Uterus (tissue), 4 donors: Measurements from ENCODE around the gene F12. TPM values are rescaled to one million over a fixed set of nuclear protein-coding genes. Genes with fewer than 3 reads are reported as not detected.

Experiments
- DNase-seq, 2 donors: peaks; one replicate each; pipeline ENCODE4 v3.0.0-alpha.2; 2019 to 2020
- H3K27ac ChIP-seq, 2 donors: fragments of 200-600 bp; sonication (generic); 1 replicate in 1 of 2; 2 replicates in 1 of 2; pipeline ENCODE4 v1.5.1; 2016 to 2018
- H3K27me3 ChIP-seq, 2 donors: fragments of 200-600 bp; sonication (generic); one replicate each; pipeline ENCODE4 v1.5.1; 2018 to 2019; ENCODE audit warnings: control low read depth in 1 of 2
- H3K36me3 ChIP-seq, 2 donors: fragments of 200-600 bp; sonication (generic); one replicate each; pipeline ENCODE4 v1.5.1; 2019; ENCODE audit warnings: control low read depth in 1 of 2
- H3K4me1 ChIP-seq, 2 donors: fragments of 200-600 bp; sonication (generic); one replicate each; pipeline ENCODE4 v1.5.1; 2018 to 2019; ENCODE audit warnings: control low read depth in 1 of 2
- H3K4me3 ChIP-seq, 2 donors: fragments of 200-600 bp; sonication (generic); 1 replicate in 1 of 2; 2 replicates in 1 of 2; pipeline ENCODE4 v1.5.1; 2018 to 2019; ENCODE audit warnings: mild to moderate bottlenecking in 1 of 2
- H3K9me3 ChIP-seq, 2 donors: fragments of 200-600 bp; sonication (generic); one replicate each; pipeline ENCODE4 v1.5.1; 2019; ENCODE audit warnings: control low read depth in 1 of 2
- POLR2A ChIP-seq, 2 donors: fragments of 450-650 bp; IDR thresholded peaks; one replicate each; pipeline ENCODE4 v1.6.1; 2016; ENCODE audit warnings: antibody characterized with exemption in 2 of 2, mild to moderate bottlenecking in 1 of 2, moderate library complexity in 1 of 2
- intact Hi-C: fragments of 100-400 bp; cut with DNase I; formaldehyde crosslinking; loops from one replicate; pipeline ENCODE4 v1.15.1; 2023; ENCODE audit warnings: low total_unique reads
- total RNA-seq, 4 donors: library from RNA; depleted of rRNA in 3 of 4; stranded (reverse); fragments of >200 nt in 3 of 4; gene quantifications; one replicate each; pipeline versions ENCODE4 v1.1.0 to v1.2.4, GENCODE V29; 2014 to 2023
- TF ChIP-seq, protein P1 (sequence below), 4 experiments: fragments of 200-600 bp in 2 of 4; fragments of 450-650 bp in 2 of 4; sonication (generic) in 2 of 4; IDR thresholded peaks; one replicate each; pipeline ENCODE4 v1.5.1; 2016 to 2019; ENCODE audit warnings: antibody characterized with exemption in 4 of 4, mild to moderate bottlenecking in 2 of 4, moderate library complexity in 1 of 4
- donor health status: DM: yes; HTN: yes; CAD: no.

Gene F12
- total RNA-seq, 4 donors from 2014 or later = 7.6 TPM; not detected in 3

DNA sequence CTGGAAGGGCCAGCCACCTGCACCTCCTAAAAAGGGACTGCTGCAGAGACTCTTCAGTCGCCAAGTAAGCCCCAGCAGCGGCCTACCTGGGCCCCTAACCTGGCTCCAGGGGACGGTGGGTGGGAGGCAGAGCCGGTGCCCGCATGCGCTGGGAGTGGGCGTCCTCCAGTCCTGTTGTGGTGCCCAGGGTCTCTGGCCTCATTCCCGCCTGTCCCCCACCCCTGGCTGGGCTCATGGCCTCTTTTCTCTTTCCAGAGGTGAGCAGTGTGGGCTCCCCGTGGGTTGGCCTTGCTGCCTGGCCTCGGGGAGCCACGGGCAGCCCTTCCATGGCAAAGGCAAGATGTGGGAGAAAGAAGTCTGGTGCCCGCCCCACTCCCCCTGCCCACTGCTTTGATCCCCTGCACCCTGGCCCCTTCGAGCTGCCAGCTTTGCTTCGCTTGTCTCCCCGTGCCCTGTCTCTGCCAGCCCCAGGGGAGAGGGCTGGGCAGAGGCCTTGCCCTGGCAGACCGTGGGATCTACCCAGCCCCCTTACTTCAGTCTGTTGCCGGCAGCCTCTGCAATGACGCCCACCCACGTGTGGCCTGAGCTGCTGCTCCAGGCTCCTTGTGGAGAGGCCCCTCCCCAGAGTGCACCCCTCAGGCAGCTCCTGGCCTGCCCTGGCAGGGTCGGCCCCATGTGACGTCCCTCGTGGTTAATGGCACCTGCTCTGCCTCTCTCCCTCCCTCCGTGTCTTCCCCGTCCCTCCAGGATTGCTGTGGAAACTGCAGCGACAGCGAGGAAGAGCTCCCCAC, 31.8 kb upstream of the F12 start:
- no peak overlapping the region for H3K27ac ChIP-seq
- no peak overlapping the region for H3K4me3 ChIP-seq
- no peaks in the 10 kb centered on the region for H3K27me3 ChIP-seq
- no peak for DNase-seq
- TF ChIP-seq POLR2A (IDR thresholded peaks at IDR 0.05) = no peak
- TF ChIP-seq, protein P1, sequence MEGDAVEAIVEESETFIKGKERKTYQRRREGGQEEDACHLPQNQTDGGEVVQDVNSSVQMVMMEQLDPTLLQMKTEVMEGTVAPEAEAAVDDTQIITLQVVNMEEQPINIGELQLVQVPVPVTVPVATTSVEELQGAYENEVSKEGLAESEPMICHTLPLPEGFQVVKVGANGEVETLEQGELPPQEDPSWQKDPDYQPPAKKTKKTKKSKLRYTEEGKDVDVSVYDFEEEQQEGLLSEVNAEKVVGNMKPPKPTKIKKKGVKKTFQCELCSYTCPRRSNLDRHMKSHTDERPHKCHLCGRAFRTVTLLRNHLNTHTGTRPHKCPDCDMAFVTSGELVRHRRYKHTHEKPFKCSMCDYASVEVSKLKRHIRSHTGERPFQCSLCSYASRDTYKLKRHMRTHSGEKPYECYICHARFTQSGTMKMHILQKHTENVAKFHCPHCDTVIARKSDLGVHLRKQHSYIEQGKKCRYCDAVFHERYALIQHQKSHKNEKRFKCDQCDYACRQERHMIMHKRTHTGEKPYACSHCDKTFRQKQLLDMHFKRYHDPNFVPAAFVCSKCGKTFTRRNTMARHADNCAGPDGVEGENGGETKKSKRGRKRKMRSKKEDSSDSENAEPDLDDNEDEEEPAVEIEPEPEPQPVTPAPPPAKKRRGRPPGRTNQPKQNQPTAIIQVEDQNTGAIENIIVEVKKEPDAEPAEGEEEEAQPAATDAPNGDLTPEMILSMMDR (IDR thresholded peaks at IDR 0.05) = no peak
- intact Hi-C loops = no loop called here
- H3K4me1 ChIP-seq = peaks cover 0 to 4% of the 10 kb centered on the region in 2 donors
- no peaks in the 10 kb centered on the region for H3K36me3 ChIP-seq
- H3K9me3 ChIP-seq = no peaks in the 10 kb centered on the region

DNA sequence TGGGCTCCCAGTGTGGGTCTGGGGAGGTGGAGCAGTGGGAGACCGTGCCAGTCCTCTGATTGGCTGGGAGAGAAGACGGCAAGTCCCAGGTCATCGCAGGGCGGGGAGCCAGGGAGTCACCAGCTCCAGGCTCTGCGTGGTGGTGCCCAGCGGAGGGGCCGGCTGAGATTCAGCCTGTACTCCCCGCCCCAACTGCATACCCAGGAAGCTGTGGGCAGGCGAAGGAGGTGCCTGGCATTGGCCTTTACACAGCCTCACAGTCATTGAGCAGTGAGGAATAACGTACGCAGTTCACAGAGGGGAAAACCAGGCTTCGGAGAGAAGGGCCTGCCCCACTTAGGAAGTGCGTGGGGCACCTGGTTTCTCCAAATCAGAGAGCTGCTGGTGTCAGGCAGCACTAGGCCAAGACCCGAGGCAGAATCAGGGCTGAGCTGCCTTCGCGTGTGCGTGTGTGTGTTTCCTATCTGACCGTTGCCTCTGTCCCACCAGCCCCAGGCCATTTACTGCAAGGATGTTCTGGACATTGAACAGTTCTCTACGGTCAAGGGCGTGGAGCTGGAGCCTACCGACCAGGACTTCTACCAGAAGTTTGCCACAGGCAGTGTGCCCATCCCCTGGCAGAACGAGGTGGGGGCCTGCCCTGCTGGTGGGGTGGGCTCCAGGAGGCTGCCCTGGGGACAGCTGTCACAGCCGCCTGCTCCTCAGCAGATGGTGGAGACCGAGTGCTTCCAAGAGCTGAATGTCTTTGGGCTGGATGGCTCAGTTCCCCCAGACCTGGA, 31.0 kb upstream of the F12 start:
- Histone ChIP-seq H3K27ac (no peak overlapping the region), H3K27me3 (no peaks in the 10 kb centered on the region), H3K4me1 (no peaks in the 10 kb centered on the region), H3K4me3 (no peak overlapping the region), H3K9me3 (no peaks in the 10 kb centered on the region), H3K36me3 (no peaks in the 10 kb centered on the region)
- intact Hi-C loops = no loop called here
- TF ChIP-seq, protein P1 (IDR thresholded peaks at IDR 0.05) = no peak
- TF ChIP-seq POLR2A (IDR thresholded peaks at IDR 0.05) = no peak
- DNase-seq = no peak

DNA sequence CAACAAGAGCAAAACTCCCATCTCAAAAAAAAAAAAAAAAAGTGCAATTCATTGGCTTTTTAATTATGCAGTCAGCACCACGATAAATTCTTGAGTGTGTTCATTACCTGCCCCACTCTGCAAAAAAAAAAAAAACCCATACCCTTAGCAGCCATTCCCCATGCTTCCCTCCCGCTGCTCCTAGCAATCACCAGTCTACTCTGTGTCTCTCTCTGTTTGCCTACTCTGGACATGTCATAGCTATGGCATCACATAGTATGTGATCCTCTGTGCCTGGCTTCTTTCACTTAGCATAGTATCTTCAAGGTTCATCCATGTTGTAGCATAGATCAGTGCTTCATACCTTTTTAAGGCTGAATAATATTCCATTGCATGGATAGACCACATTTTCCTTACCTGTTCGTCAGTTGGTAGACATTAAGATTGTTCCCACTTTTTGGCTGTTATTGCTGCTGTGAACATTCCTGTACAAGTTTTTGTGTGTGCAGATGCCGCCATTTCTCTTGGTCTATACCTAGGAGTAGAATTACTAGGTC, 30.2 kb upstream of the F12 start:
- intact Hi-C loops = no loop called here
- Histone ChIP-seq H3K27me3 (no peaks in the 10 kb centered on the region), H3K27ac (no peak overlapping the region), H3K4me1 (no peaks in the 10 kb centered on the region), H3K9me3 (no peaks in the 10 kb centered on the region), H3K36me3 (no peaks in the 10 kb centered on the region), H3K4me3 (no peak overlapping the region)
- no peak for TF ChIP-seq POLR2A (IDR thresholded peaks at IDR 0.05)
- TF ChIP-seq, protein P1 (IDR thresholded peaks at IDR 0.05) = no peak
- DNase-seq = no peak

DNA sequence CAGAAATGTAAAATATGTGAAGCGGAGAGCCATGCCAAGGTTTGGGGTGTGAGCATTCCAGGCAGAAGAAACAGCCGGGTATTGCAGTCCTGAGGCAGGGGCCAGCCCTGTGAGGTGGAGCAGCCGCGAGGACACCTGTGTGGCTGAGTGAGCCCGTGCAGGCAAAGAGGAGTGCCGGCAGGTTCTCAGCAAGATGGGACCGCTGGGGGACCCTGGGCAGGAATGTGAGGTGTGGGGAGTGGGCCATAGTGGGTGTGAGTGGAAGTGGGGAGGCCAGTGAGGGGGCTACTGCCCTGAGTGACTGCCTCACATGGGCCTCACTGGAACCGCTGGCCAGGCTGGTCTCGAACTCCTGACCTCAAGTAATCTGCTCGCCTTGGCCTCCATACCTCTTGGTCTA, 29.1 kb upstream of the F12 start:
- Histone ChIP-seq H3K9me3 (no peaks in the 10 kb centered on the region), H3K36me3 (no peaks in the 10 kb centered on the region), H3K27ac (no peak overlapping the region), H3K27me3 (no peaks in the 10 kb centered on the region), H3K4me1 (no peaks in the 10 kb centered on the region), H3K4me3 (no peak overlapping the region)
- DNase-seq = no peak
- intact Hi-C loops = no loop called here
- TF ChIP-seq, protein P1 (IDR thresholded peaks at IDR 0.05) = no peak
- no peak for TF ChIP-seq POLR2A (IDR thresholded peaks at IDR 0.05)

DNA sequence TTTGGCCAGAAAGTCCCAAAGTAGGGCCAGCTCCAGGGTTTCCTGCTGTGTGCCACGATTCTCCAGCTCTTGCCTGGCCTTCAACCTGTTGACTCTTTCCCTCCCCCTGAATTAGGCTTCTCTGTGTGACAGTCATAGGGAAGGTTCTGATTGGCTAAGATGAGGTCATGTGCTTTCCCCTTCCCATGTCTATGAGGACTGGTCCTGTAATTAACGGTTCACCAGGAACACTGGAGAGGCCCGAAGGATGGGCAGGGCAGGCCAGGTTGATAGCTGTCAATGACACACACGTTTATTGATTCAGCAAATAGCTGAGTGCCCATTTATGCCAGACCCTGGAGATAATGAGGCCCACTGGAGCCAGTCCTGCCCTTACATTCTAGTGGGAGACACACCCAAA, 28.3 kb upstream of the F12 start:
- TF ChIP-seq, protein P1 (IDR thresholded peaks at IDR 0.05) = no peak
- TF ChIP-seq POLR2A (IDR thresholded peaks at IDR 0.05) = no peak

More for the DNA sequence above, 28.3 kb upstream of the F12 start:
- Histone ChIP-seq H3K36me3 (no peaks in the 10 kb centered on the region), H3K27me3 (no peaks in the 10 kb centered on the region), H3K9me3 (no peaks in the 10 kb centered on the region), H3K27ac (no peak overlapping the region), H3K4me3 (no peak overlapping the region), H3K4me1 (no peaks in the 10 kb centered on the region)
- DNase-seq = no peak
- intact Hi-C loops = no loop called here
